NCI-H2196 treated with DMSO at 0.1 percent for 48 hours (cell line): ENCODE measurements around the gene MCF2L.

ENCODE experiments used
- DNase-seq: peaks from one replicate; lab custom pipeline; 2025; ENCODE audit not compliant: unreplicated experiment; lab: John Stamatoyannopoulos, UW

The MCF2L gene

GRCh38 chr13:113080361-113080831 lies 111.4 kb downstream of the MCF2L start:
- DNase-seq = no peak

GRCh38 chr13:113080901-113081521 lies 112.0 kb downstream of the MCF2L start:
- no peak for DNase-seq

- DNase-seq = no peak
These were observed 113.4 kb downstream of the MCF2L start for GRCh38 chr13:113082198-113083021.

- no peak for DNase-seq
These were observed 114.0 kb downstream of the MCF2L start for GRCh38 chr13:113083022-113083373.

- peak; percentile 57 for DNase-seq
These were observed 114.5 kb downstream of the MCF2L start for GRCh38 chr13:113083402-113084061.

- no peak for DNase-seq
These were observed 115.3 kb downstream of the MCF2L start for GRCh38 chr13:113084094-113084942.

GRCh38 chr13:113084943-113085540 lies 116.0 kb downstream of the MCF2L start:
- no peak for DNase-seq

GRCh38 chr13:113086031-113086750 lies 117.2 kb downstream of the MCF2L start:
- DNase-seq = no peak

- DNase-seq = no peak
These were observed 118.2 kb downstream of the MCF2L start for GRCh38 chr13:113086991-113087922.

- DNase-seq = no peak
These were observed 119.1 kb downstream of the MCF2L start for GRCh38 chr13:113087923-113088690.

GRCh38 chr13:113088691-113089020 lies 119.6 kb downstream of the MCF2L start:
- no peak for DNase-seq

- no peak for DNase-seq
These were observed 120.8 kb downstream of the MCF2L start for GRCh38 chr13:113089693-113090414.

GRCh38 chr13:113090415-113090770 lies 121.4 kb downstream of the MCF2L start:
- no peak for DNase-seq

GRCh38 chr13:113090806-113091205 lies 121.8 kb downstream of the MCF2L start:
- no peak for DNase-seq

- DNase-seq = no peak
These were observed 122.3 kb downstream of the MCF2L start for GRCh38 chr13:113091211-113091771.

- DNase-seq = no peak
These were observed 123.1 kb downstream of the MCF2L start for GRCh38 chr13:113091891-113092775.
